WTC11 (cell line): ENCODE results near the gene TBC1D1. TPM values are rescaled to one million over a fixed set of nuclear protein-coding genes. Genes with fewer than 3 reads are reported as not detected.

ENCODE experiments used
- ATAC-seq: fragments of 200-7000 bp; cut with Tn5 transposase; 2 replicates; pipeline ENCODE4 v1.10.0; 2021; ENCODE audit warnings: mild to moderate bottlenecking, moderate library complexity
- CTCF ChIA-PET: fragments of 300-600 bp; sonication (Branson Sonifier 250); formaldehyde crosslinking; loops from one replicate; lab custom pipeline; 2021; ENCODE audit warnings: antibody characterized with exemption; lab: Charles Lee
- POLR2A ChIA-PET: fragments of 350-600 bp; sonication (Branson Sonifier 250); formaldehyde crosslinking; loops from one replicate; lab custom pipeline; 2021; ENCODE audit warnings: antibody characterized with exemption; lab: Charles Lee
- DNase-seq: peaks from one replicate; pipeline ENCODE4 v3.0.0; 2021; ENCODE audit warnings: low spot score
- H3K27ac Mint-ChIP-seq: 2 replicates; pipeline ENCODE4 v1.8.0; 2021; ENCODE audit warnings: mixed read lengths
- H3K27me3 Mint-ChIP-seq: 2 replicates; pipeline ENCODE4 v1.8.0; 2021; ENCODE audit warnings: low read depth, mild to moderate bottlenecking, moderate library complexity, mixed read lengths
- H3K36me3 Mint-ChIP-seq: 2 replicates; pipeline ENCODE4 v1.8.0; 2021; ENCODE audit warnings: mixed read lengths
- H3K4me1 Mint-ChIP-seq: 2 replicates; pipeline ENCODE4 v1.8.0; 2022; ENCODE audit warnings: mixed read lengths
- H3K4me3 Mint-ChIP-seq: 2 replicates; pipeline ENCODE4 v1.8.0; 2021; ENCODE audit warnings: mild to moderate bottlenecking, moderate library complexity, mixed read lengths
- H3K9me3 Mint-ChIP-seq: 2 replicates; pipeline ENCODE4 v1.8.0; 2021; ENCODE audit warnings: mixed read lengths
- ARID4B ChIP-seq: sonication (generic); formaldehyde crosslinking; IDR thresholded peaks from 2 replicates; pipeline ENCODE4 v1.8.0; 2023; ENCODE audit warnings: missing genetic modification reagents, mild to moderate bottlenecking, borderline replicate concordance
- ATF3 ChIP-seq: sonication (generic); formaldehyde crosslinking; conservative IDR thresholded peaks from 2 replicates; pipeline ENCODE4 v1.8.1; 2022; ENCODE audit warnings: mild to moderate bottlenecking, missing genetic modification reagents
- CDX4 ChIP-seq: fragments of 250-450 bp; sonication (Bioruptor Pico); IDR thresholded peaks from 2 replicates; pipeline ENCODE4 v1.9.0; 2021; ENCODE audit warnings: moderate library complexity, mild to moderate bottlenecking, inconsistent platforms, borderline replicate concordance
- CREB1 ChIP-seq: sonication (generic); formaldehyde crosslinking; IDR thresholded peaks from 2 replicates; pipeline ENCODE4 v1.8.0; 2023; ENCODE audit warnings: mild to moderate bottlenecking, missing genetic modification reagents
- CTCF ChIP-seq: fragments of 200-600 bp; IDR thresholded peaks from 2 replicates; pipeline ENCODE4 v1.8.0; 2022; ENCODE audit warnings: antibody characterized with exemption
- ELF4 ChIP-seq: sonication (generic); formaldehyde crosslinking; IDR thresholded peaks from 2 replicates; pipeline ENCODE4 v1.8.1; 2022; ENCODE audit warnings: low read depth, mild to moderate bottlenecking, moderate library complexity, missing genetic modification reagents
- ETV6 ChIP-seq: sonication (generic); formaldehyde crosslinking; IDR thresholded peaks from 2 replicates; pipeline ENCODE4 v1.8.1; 2022; ENCODE audit warnings: mild to moderate bottlenecking, missing genetic modification reagents
- GABPB1 ChIP-seq: sonication (generic); formaldehyde crosslinking; IDR thresholded peaks from 2 replicates; pipeline ENCODE4 v1.8.1; 2023; ENCODE audit warnings: mild to moderate bottlenecking, missing genetic modification reagents
- HMGA2 ChIP-seq: fragments of 250-450 bp; sonication (Bioruptor Pico); IDR thresholded peaks from 2 replicates; pipeline ENCODE4 v1.4.0; 2021; ENCODE audit warnings: mild to moderate bottlenecking, moderate library complexity
- IRF2 ChIP-seq: sonication (generic); formaldehyde crosslinking; IDR thresholded peaks from 2 replicates; pipeline ENCODE4 v1.8.0; 2022; ENCODE audit warnings: low read depth, missing genetic modification reagents, borderline replicate concordance
- MLX ChIP-seq: sonication (generic); formaldehyde crosslinking; IDR thresholded peaks from 2 replicates; pipeline ENCODE4 v1.8.1; 2023; ENCODE audit warnings: mild to moderate bottlenecking, missing genetic modification reagents, moderate library complexity
- NFE2L1 ChIP-seq: sonication (generic); formaldehyde crosslinking; IDR thresholded peaks from 2 replicates; pipeline ENCODE4 v1.8.1; 2023; ENCODE audit warnings: missing genetic modification reagents
- TCF7 ChIP-seq: sonication (generic); formaldehyde crosslinking; IDR thresholded peaks from 2 replicates; pipeline ENCODE4 v1.8.0; 2022; ENCODE audit warnings: mild to moderate bottlenecking, low read depth, missing genetic modification reagents, moderate library complexity
- USF1 ChIP-seq: sonication (generic); formaldehyde crosslinking; IDR thresholded peaks from 2 replicates; pipeline ENCODE4 v1.8.0; 2022; ENCODE audit warnings: mild to moderate bottlenecking, missing genetic modification reagents
- ZBTB21 ChIP-seq: sonication (generic); formaldehyde crosslinking; IDR thresholded peaks from 2 replicates; pipeline ENCODE4 v1.8.1; 2023; ENCODE audit warnings: mild to moderate bottlenecking, missing genetic modification reagents, borderline replicate concordance
- ZNF121 ChIP-seq: sonication (generic); formaldehyde crosslinking; IDR thresholded peaks from 2 replicates; pipeline ENCODE4 v1.8.0; 2023; ENCODE audit warnings: missing genetic modification reagents
- ZNF532 ChIP-seq: fragments of 250-450 bp; sonication (Bioruptor Pico); IDR thresholded peaks from 2 replicates; pipeline ENCODE4 v1.9.0; 2021; ENCODE audit warnings: mild to moderate bottlenecking, borderline replicate concordance
- total RNA-seq: library from RNA; stranded (reverse); gene quantifications from 3 replicates; pipeline ENCODE4 v1.2.3, GENCODE V29; 2021

Gene TBC1D1
- total RNA-seq, 1 experiment from 2014 or later = 134 TPM

- Mint-ChIP-seq H3K27ac (no peak overlapping the region), H3K4me3 (no peak overlapping the region), H3K9me3 (no peaks in the 10 kb centered on the region), H3K36me3 (peaks cover 28% of the 10 kb centered on the region), H3K4me1 (peaks cover under 1% of the 10 kb centered on the region; the same call in 1 of the 2 replicates), H3K27me3 (no peaks in the 10 kb centered on the region)
- ChIA-PET CTCF (no interaction called here), POLR2A (no interaction called here)
- DNase-seq (no peak), ATAC-seq (no peak)
- TF ChIP-seq CDX4 (CRISPR knock-in tag) = no peak
- no peak for TF ChIP-seq ZNF121
- TF ChIP-seq ZBTB21 (CRISPR knock-in tag) = no peak
- TF ChIP-seq USF1 = no peak
- TF ChIP-seq CREB1 (CRISPR knock-in tag) = no peak
- no peak for TF ChIP-seq MLX (CRISPR knock-in tag)
- no peak for TF ChIP-seq NFE2L1 (CRISPR knock-in tag)
- no peak for TF ChIP-seq ATF3 (CRISPR knock-in tag)
- TF ChIP-seq GABPB1 (CRISPR knock-in tag) = no peak
- no peak for TF ChIP-seq ELF4 (CRISPR knock-in tag)
- no peak for TF ChIP-seq ARID4B (CRISPR knock-in tag)
- no peak for TF ChIP-seq TCF7 (CRISPR knock-in tag)
- no peak for TF ChIP-seq HMGA2 (CRISPR knock-in tag)
- no peak for TF ChIP-seq ETV6 (CRISPR knock-in tag)
- TF ChIP-seq IRF2 (CRISPR knock-in tag) = no peak
These were observed 139.1 kb downstream of the TBC1D1 start for GRCh38 chr4:38030023-38030422.

- ChIA-PET POLR2A (no interaction called here), CTCF (interaction anchor here (0.6 to 1.9 kb wide), 18 partner anchors 12 to 347 kb away, joined by 3 to 12 read pairs (median 4); partner anchors contain the start of gene TBC1D1)
- no peak overlapping the region for H3K4me3 Mint-ChIP-seq
- DNase-seq (no peak), ATAC-seq (peak; percentile 73)
- no peaks in the 10 kb centered on the region for H3K9me3 Mint-ChIP-seq
- H3K27ac Mint-ChIP-seq = peak overlapping the region; percentile 38; the same call in 1 of the 2 replicates
- no peaks in the 10 kb centered on the region for H3K27me3 Mint-ChIP-seq
- TF ChIP-seq ZNF532 (CRISPR knock-in tag) = no peak
- TF ChIP-seq CTCF = 0 out of 2 replicates have a peak, but pooled peaks have one; percentile 24
- peaks cover 2% of the 10 kb centered on the region; the same call in 1 of the 2 replicates for H3K4me1 Mint-ChIP-seq
- H3K36me3 Mint-ChIP-seq = peaks cover 13% of the 10 kb centered on the region
These were observed 144.3 kb downstream of the TBC1D1 start for GRCh38 chr4:38034986-38035882.
